Coronary artery (tissue), 2 donors: ENCODE measurements around the gene NISCH.
A peak's percentile ranks its signal among the peaks of the same experiment; 100 is the strongest.

Source experiments
- DNase-seq: peaks from one replicate; pipeline ENCODE4 v3.0.0-alpha.2; 2017; ENCODE audit warnings: low spot score
- H3K27ac ChIP-seq, 2 donors: fragments of 200-600 bp; sonication (generic); one replicate each; pipeline ENCODE4 v1.5.1; 2016 to 2019
- H3K4me3 ChIP-seq: fragments of 200-600 bp; sonication (generic); 2 replicates; pipeline ENCODE4 v1.5.1; 2016; ENCODE audit warnings: mild to moderate bottlenecking, moderate library complexity
- TF ChIP-seq, protein P1 (sequence below): fragments of 200-600 bp; sonication (generic); IDR thresholded peaks from one replicate; pipeline ENCODE4 v1.5.1; 2019; ENCODE audit warnings: antibody characterized with exemption

NISCH gene

GRCh38 chr3:52473026-52473425, 17.6 kb downstream of the NISCH start:
- Histone ChIP-seq H3K4me3 (no peak overlapping the region), H3K27ac (peak overlapping the region in 1 of 2 donors; percentile 42)
- TF ChIP-seq, protein P1, sequence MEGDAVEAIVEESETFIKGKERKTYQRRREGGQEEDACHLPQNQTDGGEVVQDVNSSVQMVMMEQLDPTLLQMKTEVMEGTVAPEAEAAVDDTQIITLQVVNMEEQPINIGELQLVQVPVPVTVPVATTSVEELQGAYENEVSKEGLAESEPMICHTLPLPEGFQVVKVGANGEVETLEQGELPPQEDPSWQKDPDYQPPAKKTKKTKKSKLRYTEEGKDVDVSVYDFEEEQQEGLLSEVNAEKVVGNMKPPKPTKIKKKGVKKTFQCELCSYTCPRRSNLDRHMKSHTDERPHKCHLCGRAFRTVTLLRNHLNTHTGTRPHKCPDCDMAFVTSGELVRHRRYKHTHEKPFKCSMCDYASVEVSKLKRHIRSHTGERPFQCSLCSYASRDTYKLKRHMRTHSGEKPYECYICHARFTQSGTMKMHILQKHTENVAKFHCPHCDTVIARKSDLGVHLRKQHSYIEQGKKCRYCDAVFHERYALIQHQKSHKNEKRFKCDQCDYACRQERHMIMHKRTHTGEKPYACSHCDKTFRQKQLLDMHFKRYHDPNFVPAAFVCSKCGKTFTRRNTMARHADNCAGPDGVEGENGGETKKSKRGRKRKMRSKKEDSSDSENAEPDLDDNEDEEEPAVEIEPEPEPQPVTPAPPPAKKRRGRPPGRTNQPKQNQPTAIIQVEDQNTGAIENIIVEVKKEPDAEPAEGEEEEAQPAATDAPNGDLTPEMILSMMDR, result no peak
- no peak for DNase-seq

DNA sequence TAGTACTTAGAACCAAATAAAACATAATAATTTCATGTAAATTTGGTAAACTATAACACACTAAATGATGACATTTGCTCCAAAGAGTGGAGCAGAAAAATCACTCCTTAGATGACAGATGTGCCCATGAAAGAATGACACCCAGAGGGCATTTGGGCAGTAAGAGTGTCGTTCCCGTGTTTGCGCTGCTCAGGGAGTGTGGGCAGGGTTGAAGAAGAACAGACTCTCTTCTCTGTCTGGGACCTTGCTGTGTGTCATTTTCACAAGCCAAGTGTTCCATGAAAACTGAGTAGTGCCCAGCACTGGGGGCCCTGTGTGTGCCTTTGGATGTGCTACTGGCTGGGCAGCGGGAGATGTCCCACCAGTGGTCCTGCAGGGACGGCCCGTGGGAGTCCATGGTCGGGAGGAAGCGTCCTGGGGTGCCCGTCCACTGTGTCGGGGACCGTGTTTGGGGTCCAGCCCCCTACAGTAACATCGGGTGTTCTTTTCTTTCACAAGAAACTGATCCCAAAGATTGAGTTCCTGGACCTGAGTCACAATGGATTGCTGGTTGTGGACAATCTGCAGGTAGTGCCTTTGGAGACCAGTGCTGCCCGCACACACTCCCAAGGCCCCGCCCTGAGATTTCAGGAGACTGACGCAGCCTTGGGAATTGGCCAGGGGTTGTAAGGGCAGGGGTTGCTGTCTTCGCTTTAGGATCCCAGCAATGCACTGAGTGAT, 21.8 kb downstream of the NISCH start:
- no peak overlapping the region for H3K27ac ChIP-seq

GRCh38 chr3:52477796-52478095, 22.3 kb downstream of the NISCH start:
- no peak for DNase-seq
- TF ChIP-seq, protein P1, result no peak
- H3K27ac ChIP-seq, result no peak overlapping the region
- no peak overlapping the region for H3K4me3 ChIP-seq

More for the DNA sequence above, 21.8 kb downstream of the NISCH start:
- TF ChIP-seq, protein P1, result no peak
- no peak for DNase-seq
- no peak overlapping the region for H3K4me3 ChIP-seq

DNA sequence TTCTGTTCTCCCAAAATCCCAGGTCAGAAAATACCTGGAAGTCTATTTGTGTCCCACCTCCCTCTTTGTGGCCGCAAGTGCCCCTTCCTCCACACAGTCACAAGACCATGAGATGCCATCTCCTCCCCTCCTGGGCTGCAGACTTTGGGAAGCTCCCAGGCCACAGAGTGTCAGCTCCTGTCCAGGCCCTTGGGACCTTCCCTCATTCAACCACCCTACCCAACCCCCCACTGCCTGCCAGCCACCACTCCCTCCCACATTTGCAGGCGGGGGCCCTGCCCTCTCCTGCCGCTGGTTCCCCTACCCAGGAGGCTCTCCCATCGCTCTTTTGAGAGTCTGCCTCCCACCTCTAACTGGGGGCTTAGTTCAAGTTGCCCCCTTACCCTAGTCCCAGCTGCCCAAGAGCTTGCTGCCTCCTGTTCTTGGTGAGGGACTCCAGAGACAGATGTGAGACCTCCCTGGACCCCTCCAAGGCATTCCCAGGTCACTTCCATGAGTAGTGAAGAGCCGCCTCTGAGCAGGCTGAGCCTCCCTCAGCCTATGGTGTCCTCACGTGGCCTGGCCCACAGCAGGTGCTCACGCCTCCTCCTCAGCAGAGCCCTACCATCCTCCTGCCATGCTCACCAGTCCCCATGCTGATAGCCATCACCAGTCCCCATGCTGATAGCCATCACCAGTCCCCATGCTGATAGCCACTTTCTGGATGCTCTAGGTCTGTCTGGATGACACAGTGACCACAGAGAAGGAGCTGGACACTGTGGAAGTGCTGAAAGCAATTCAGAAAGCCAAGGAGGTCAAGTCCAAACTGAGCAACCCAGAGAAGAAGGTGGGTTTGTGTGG, 23.9 kb downstream of the NISCH start:
- H3K27ac ChIP-seq, result peak overlapping the region in 1 of 2 donors; percentile 25
- H3K4me3 ChIP-seq, result no peak overlapping the region
- no peak for DNase-seq
- TF ChIP-seq, protein P1, result no peak

DNA sequence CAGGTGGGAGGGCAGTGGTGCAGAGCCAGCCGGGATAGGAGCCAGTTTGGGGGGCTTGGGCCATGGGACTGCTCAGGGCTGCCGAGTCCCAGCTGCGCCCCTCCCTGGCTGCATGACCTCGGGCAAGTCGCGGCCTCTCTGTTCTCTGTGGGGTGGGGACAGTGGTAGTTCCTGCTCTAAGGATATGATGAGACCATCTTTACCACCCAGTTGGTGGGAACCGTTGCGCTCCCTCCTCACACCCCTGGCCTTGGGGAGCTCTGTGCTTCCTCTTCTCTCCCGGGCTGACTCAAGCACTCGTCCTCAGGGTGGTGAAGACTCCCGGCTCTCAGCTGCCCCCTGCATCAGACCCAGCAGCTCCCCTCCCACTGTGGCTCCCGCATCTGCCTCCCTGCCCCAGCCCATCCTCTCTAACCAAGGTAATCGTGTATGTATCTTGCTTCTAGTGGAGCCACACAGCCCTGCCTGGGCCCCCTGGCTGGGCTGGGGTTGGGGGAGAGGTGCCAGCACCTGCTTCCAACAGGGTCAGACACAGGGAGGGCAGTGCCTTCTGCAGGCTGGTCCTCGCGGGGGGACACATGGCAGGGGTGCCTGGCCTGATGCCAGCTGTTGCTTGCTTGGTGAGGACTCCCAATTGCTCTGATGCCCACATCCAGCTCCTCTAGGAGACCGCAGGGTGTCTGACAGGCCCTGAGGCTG, 24.6 kb downstream of the NISCH start:
- peak overlapping the region; percentile 39 for H3K4me3 ChIP-seq
- TF ChIP-seq, protein P1, result no peak
- H3K27ac ChIP-seq, result peak overlapping the region in 1 of 2 donors; percentile 42
- no peak for DNase-seq

DNA sequence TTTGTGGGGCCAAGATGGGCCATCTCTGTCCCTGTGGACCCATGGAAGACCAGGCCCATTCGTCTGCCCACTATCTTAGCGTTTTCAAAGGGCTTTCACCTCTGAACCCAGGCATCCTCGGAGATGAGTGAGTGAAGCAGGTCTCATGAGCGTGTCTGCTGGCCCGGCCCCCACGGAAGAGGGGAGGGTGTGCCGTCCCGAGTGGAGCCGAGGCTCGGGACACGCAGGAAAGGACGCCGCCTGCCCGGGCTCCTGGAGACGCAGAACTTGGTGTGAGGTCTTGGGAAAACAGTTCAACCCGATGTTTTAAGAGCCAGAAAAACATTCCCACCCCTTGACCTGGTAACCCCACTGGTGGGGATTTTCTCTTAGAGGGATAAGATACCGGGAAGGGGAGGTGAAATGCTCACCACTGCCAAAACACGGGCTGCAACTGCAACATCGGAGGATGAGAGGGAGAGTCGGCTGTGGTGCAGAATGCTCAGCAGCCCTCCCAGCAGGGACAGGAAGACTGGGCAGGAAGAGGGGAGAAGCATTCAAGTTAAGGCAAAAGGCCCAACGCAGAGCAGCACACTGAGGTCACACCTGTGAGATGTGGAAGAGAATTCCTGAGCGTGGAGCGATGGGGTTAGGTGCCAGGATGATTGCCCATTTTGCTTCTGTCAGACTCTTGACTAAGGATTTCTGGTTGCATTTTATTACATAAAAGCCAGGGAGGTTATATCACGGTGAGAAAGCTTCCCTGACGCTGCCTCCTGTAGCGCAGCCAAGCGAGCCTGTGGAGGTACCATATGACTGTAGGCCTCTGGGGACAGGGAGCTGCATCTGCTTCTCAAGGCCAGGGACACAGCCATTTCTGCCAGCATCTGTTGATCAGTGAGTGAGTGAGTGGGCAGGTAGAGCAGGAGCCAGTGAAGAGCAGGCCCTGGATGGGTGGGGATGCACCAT, 25.6 kb downstream of the NISCH start:
- TF ChIP-seq, protein P1, result no peak
- H3K27ac ChIP-seq, result peak overlapping the region in 1 of 2 donors; percentile 42
- DNase-seq, result no peak
- no peak overlapping the region for H3K4me3 ChIP-seq
